ENCODE measurements around the gene CPNE1. TPM values are rescaled to one million over a fixed set of nuclear protein-coding genes. Genes with fewer than 3 reads are reported as not detected.
"Not testable (repeated sequence)": the region's sequence is repeated elsewhere in the genome, so short reads cannot be mapped to it uniquely, and the experiment has no call there.

Gene CPNE1
- total and polyA plus RNA-seq, 2 donors from 2014 or later: 128 to 145 TPM

GRCh38 chr20:35695245-35695749 is 30.6 kb upstream of the CPNE1 start:
- Histone ChIP-seq H3K4me1 (ENCODE audit: control insufficient read depth in 2 of 3, insufficient read depth in 2 of 3, low read depth in 1 of 3, low read length in 3 of 3) (peaks cover 2 to 16% (median 14%) of the 10 kb centered on the region in 3 donors), H3K9me3 (ENCODE audit: control insufficient read depth in 2 of 3, insufficient read depth in 1 of 3, low read length in 3 of 3) (no peaks in the 10 kb centered on the region), H3K36me3 (ENCODE audit: control insufficient read depth in 2 of 3, insufficient read depth in 3 of 3, low read length in 3 of 3) (peaks cover 0 to 11% (median 6%) of the 10 kb centered on the region in 3 donors), H3K27me3 (ENCODE audit: control insufficient read depth, insufficient read depth, low read length) (no peaks in the 10 kb centered on the region), H3K27ac (ENCODE audit: low read depth in 2 of 2, low read length in 2 of 2) (no peak overlapping the region), H3K9ac (ENCODE audit: low read length in 3 of 3) (no peak overlapping the region), H3K4me3 (ENCODE audit: low read length in 3 of 3) (no peak overlapping the region)
- intact Hi-C loops (cut with DNase I): no loop called here
- no peak for FAIRE-seq
- TF ChIP-seq, protein P1, sequence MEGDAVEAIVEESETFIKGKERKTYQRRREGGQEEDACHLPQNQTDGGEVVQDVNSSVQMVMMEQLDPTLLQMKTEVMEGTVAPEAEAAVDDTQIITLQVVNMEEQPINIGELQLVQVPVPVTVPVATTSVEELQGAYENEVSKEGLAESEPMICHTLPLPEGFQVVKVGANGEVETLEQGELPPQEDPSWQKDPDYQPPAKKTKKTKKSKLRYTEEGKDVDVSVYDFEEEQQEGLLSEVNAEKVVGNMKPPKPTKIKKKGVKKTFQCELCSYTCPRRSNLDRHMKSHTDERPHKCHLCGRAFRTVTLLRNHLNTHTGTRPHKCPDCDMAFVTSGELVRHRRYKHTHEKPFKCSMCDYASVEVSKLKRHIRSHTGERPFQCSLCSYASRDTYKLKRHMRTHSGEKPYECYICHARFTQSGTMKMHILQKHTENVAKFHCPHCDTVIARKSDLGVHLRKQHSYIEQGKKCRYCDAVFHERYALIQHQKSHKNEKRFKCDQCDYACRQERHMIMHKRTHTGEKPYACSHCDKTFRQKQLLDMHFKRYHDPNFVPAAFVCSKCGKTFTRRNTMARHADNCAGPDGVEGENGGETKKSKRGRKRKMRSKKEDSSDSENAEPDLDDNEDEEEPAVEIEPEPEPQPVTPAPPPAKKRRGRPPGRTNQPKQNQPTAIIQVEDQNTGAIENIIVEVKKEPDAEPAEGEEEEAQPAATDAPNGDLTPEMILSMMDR (IDR thresholded peaks at IDR 0.05; ENCODE audit: borderline replicate concordance, extremely low read depth, insufficient read depth): no peak
- DNase-seq: no peak

- TF ChIP-seq, protein P1 (IDR thresholded peaks at IDR 0.05; ENCODE audit: borderline replicate concordance, extremely low read depth, insufficient read depth): no peak
- H3K27me3 ChIP-seq (ENCODE audit: control insufficient read depth, insufficient read depth, low read length): no peaks in the 10 kb centered on the region
- no peak for FAIRE-seq
- intact Hi-C loops (cut with DNase I): no loop called here
- H3K36me3 ChIP-seq (ENCODE audit: control insufficient read depth in 2 of 3, insufficient read depth in 3 of 3, low read length in 3 of 3): peaks cover 0 to 18% (median 17%) of the 10 kb centered on the region in 3 donors
- DNase-seq: no peak
- no peak overlapping the region for H3K27ac ChIP-seq (ENCODE audit: low read depth in 2 of 2, low read length in 2 of 2)
- H3K4me1 ChIP-seq (ENCODE audit: control insufficient read depth in 2 of 3, insufficient read depth in 2 of 3, low read depth in 1 of 3, low read length in 3 of 3): no peaks in the 10 kb centered on the region
- H3K9ac ChIP-seq (ENCODE audit: low read length in 3 of 3): no peak overlapping the region
- no peak overlapping the region for H3K4me3 ChIP-seq (ENCODE audit: low read length in 3 of 3)
- H3K9me3 ChIP-seq (ENCODE audit: control insufficient read depth in 2 of 3, insufficient read depth in 1 of 3, low read length in 3 of 3): no peaks in the 10 kb centered on the region
Observed at GRCh38 chr20:35690265-35690664, 25.6 kb upstream of the CPNE1 start.

GRCh38 chr20:35686872-35687271 is 22.2 kb upstream of the CPNE1 start:
- H3K27me3 ChIP-seq (ENCODE audit: control insufficient read depth, insufficient read depth, low read length); H3K4me3 ChIP-seq (ENCODE audit: low read length in 3 of 3); H3K27ac ChIP-seq (ENCODE audit: low read depth in 2 of 2, low read length in 2 of 2); H3K9ac ChIP-seq (ENCODE audit: low read length in 3 of 3); H3K4me1 ChIP-seq (ENCODE audit: control insufficient read depth in 2 of 3, insufficient read depth in 2 of 3, low read depth in 1 of 3, low read length in 3 of 3); H3K9me3 ChIP-seq (ENCODE audit: control insufficient read depth in 2 of 3, insufficient read depth in 1 of 3, low read length in 3 of 3); intact Hi-C loops (cut with DNase I); FAIRE-seq; DNase-seq: not testable (repeated sequence)
- H3K36me3 ChIP-seq (ENCODE audit: control insufficient read depth in 2 of 3, insufficient read depth in 3 of 3, low read length in 3 of 3): peaks cover 0 to 14% (median 14%) of the 10 kb centered on the region in 3 donors

DNA sequence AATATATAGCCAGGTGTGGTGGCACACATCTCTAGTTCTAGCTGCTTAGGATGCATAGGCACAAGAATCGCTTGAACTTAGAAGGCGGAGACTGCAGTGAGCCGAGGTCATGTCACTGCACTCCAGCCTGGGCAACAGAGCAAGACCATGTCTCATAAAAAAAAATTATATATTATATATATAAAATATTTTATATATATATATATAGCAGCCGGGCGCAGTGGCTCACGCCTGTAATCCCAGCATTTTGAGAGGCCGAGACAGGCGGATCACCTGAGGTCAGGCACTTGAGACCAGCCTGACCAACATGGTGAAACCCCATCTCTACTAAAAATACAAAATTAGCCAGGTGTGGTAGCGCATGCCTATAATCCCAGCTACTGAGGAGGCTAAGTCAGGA is 20.7 kb upstream of the CPNE1 start:
- H3K9ac ChIP-seq (ENCODE audit: low read length in 3 of 3); H3K4me1 ChIP-seq (ENCODE audit: control insufficient read depth in 2 of 3, insufficient read depth in 2 of 3, low read depth in 1 of 3, low read length in 3 of 3); H3K4me3 ChIP-seq (ENCODE audit: low read length in 3 of 3); intact Hi-C loops (cut with DNase I); FAIRE-seq; H3K27me3 ChIP-seq (ENCODE audit: control insufficient read depth, insufficient read depth, low read length); H3K27ac ChIP-seq (ENCODE audit: low read depth in 2 of 2, low read length in 2 of 2); H3K9me3 ChIP-seq (ENCODE audit: control insufficient read depth in 2 of 3, insufficient read depth in 1 of 3, low read length in 3 of 3); DNase-seq: not testable (repeated sequence)
- peaks cover 0 to 17% (median 15%) of the 10 kb centered on the region in 3 donors for H3K36me3 ChIP-seq (ENCODE audit: control insufficient read depth in 2 of 3, insufficient read depth in 3 of 3, low read length in 3 of 3)

All from kidney (tissue), 14 donors.